Measurements from ENCODE around the gene C6orf47.
A peak's percentile ranks its signal among the peaks of the same experiment; 100 is the strongest.

The C6orf47 gene

DNA sequence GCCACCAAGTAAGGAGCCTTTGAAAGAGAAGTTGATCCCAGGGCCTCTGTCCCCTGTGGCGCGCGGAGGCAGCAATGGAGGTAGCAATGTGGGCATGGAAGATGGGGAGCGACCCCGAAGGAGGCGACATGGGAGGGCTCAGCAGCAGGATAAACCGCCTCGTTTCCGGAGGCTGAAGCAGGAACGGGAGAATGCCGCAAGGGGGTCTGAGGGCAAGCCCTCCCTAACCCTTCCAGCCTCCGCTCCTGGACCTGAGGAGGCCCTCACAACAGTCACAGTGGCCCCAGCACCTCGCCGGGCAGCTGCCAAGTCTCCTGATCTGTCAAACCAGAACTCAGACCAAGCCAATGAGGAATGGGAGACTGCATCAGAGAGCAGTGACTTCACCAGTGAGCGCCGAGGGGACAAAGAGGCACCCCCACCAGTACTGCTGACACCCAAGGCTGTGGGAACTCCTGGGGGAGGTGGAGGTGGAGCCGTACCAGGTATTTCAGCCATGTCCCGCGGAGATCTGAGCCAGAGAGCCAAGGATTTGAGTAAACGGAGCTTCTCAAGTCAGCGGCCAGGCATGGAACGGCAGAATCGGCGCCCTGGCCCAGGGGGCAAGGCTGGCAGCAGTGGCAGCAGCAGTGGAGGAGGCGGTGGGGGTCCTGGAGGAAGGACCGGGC is 28.2 kb downstream of the C6orf47 start:
- no peak for DNase-seq

DNA sequence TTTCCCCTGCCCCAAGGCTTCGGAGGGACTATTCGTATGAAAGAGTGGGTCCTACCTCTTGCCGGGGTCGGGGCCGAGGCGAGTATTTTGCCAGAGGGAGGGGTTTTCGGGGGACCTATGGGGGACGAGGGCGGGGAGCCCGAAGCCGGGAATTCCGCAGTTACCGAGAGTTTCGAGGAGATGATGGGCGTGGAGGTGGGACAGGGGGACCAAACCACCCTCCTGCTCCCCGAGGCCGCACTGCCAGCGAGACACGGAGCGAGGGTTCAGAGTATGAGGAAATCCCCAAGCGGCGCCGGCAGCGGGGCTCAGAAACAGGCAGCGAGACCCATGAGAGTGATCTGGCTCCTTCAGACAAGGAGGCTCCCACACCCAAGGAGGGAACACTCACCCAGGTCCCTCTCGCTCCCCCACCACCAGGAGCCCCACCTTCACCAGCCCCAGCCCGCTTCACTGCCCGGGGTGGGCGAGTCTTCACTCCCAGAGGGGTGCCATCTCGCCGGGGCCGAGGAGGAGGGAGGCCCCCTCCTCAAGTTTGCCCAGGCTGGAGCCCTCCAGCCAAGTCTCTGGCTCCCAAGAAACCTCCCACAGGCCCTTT is 28.8 kb downstream of the C6orf47 start:
- DNase-seq: no peak

DNA sequence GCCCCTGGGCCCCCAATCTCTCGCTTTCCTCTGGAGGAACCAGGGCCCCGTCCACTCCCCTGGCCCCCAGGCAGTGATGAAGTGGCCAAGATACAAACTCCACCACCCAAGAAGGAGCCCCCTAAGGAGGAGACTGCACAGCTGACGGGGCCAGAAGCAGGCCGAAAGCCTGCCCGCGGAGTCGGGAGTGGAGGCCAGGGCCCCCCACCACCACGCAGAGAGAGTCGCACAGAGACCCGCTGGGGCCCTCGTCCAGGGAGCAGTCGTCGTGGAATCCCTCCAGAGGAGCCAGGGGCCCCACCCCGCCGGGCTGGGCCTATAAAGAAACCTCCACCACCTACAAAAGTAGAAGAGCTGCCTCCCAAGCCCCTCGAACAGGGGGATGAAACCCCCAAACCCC is 29.4 kb downstream of the C6orf47 start:
- no peak for DNase-seq

DNA sequence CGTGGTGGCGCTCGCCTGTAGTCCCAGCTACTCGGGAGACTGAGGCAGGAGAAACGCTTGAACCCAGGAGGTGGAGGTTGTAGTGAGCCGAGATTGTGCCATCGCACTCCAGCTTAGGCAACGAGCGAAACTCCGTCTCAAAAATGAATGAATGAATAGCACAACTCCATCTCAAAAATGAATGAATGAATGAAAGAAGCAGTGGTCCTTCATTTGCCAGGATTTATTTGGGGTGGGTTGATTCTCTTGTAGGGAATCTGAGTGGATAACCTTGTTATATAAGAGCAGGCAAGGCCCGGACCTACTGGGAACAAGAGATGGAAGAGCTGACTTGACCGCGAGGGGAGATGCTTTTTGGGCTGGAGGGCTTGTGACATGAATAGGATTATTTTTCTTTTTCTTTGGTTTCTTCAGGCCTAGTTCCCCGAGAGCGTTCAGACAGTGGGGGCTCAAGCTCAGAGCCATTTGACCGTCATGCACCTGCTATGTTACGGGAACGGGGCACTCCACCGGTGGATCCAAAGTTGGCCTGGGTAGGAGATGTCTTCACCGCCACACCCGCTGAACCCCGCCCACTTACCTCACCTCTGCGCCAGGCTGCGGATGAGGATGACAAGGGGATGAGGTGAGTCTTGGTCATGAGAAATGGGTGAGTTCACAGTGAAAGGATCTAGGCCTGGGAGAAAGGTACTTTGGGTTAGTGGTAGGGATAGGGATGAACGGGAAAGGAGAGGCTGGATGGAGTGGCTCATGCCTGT is 30.2 kb downstream of the C6orf47 start:
- DNase-seq: no peak

DNA sequence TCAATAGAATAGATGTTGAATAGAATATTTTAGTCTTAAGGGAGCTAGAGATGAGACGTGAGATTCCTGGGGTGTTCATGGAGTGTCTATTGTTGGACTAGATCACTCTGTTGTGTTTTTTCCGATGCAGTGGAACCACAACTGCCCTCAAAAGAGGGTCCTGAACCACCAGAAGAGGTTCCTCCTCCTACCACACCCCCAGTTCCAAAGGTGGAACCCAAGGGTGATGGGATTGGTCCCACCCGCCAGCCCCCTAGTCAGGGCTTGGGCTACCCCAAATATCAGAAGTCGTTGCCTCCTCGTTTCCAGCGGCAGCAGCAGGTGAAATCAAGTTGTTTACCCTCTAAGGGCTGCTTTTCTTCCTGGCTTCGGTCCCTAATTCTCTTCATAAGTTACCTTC is 31.6 kb downstream of the C6orf47 start:
- no peak for DNase-seq

DNA sequence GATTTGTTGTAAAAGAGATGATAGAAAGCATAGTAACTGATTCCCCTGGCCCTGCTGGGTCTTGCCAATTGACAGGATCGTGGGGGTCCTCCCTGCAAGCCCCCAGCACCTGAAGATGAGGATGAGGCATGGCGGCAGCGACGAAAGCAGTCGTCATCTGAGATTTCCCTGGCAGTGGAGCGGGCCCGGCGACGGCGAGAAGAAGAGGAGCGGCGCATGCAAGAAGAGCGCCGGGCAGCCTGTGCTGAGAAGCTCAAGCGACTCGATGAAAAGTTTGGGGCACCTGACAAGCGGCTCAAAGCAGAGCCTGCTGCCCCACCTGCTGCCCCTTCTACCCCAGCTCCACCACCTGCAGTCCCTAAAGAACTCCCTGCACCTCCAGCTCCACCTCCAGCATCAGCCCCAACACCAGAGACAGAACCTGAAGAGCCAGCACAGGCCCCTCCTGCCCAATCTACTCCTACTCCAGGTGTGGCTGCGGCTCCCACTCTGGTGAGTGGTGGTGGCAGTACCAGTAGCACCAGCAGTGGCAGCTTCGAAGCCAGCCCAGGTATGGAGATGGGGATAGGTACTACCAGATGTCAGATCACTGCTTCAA is 32.8 kb downstream of the C6orf47 start:
- no peak for DNase-seq

DNA sequence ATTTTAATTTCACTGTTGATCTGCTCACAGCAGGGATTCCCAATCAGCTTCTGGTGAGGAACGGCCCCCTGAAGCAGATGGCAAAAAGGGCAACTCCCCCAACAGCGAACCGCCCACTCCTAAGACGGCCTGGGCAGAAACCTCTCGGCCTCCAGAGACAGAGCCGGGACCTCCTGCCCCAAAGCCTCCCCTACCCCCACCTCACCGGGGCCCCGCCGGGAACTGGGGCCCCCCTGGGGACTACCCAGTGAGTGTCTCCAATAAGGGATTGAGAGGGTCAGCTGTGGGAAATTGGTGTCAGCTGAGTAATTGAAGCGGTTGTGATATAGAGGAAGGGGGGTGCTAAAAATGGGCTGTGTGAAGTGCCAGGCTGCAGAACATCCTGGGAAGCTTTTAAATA is 33.6 kb downstream of the C6orf47 start:
- no peak for DNase-seq

DNA sequence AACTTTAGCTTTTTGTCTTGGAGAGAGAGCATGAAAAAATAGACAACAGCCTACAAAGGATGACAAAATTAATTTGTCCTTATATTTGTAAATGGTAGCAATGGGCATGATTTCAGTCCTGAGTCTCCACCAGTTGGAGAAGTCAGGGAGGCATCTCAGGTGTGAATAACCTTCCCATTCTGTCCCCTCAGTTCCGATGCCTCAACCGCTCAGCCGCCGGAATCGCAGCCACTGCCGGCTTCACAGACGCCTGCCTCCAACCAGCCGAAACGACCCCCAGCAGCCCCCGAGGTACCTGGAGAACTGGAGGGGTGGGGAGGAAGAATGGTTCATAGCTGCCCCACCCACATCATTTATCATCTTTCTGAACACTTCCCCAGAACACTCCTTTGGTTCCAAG is 36.5 kb downstream of the C6orf47 start:
- DNase-seq: no peak

DNA sequence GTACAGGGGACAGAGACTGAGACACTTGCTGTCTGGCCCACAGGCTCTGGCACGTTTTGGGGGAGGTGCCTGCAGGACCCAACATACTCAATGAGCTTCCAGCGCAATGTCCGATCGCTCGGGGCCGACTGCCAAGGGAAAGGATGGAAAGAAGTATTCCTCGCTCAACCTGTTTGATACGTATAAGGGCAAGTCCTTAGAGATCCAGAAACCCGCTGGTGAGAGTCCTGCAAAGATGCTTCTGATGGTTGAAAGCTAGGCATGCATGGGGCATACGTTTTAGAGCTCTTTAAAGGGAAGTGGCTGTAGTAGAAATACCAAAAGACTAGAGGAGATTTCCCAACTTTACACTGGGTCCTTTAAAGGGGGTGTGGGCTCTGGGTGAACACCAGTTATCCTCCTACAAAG is 37.9 kb downstream of the C6orf47 start:
- DNase-seq: no peak

DNA sequence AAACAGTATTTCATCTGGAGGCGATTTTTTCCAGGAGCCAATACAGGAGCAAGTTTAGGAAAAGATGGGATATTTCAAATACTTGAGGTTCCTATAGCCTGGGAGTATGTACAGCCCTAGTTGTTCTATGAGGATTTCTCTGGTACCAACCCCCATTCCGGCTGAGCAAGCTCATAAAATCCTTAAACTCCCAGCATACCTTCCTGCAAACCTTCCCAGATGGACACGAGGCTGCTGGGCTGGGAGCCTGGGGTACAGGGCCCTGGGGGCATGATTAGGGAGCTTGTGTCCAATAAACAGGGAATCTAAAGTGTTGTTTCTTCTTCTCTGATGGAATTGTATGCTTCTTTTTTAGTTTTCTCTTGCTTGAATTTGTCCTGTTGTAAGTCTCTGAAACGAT is 38.6 kb downstream of the C6orf47 start:
- DNase-seq: no peak

DNA sequence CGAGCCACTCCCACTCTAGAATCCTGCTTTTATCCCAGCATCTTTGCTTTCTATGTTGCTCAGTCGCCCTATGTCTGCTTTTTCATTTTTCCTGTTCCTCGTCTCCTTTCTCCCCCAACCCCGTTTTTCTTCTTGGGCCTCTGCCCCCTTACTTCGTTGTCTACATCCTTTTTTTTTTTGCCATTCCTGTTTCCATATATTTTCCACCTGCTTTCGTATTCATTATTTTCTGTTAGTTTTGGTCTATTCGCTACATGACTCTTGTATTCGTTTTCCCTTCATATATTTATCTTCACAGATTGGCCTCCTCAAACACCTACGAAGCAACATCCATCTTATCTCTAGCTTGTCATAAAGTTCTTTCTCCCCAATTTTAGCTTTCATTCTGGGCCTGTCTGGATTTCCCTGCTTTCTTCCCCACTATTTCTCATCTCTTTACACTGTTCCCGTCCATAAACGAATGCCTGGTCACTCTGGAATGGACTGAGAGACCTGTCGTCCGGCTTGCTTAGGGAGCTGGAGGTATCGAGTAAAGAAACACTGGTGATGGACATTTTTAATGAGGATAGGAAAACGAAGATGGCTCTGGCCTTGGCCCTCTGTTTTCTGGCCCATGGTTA is 39.1 kb downstream of the C6orf47 start:
- DNase-seq: peak; percentile 31

DNA sequence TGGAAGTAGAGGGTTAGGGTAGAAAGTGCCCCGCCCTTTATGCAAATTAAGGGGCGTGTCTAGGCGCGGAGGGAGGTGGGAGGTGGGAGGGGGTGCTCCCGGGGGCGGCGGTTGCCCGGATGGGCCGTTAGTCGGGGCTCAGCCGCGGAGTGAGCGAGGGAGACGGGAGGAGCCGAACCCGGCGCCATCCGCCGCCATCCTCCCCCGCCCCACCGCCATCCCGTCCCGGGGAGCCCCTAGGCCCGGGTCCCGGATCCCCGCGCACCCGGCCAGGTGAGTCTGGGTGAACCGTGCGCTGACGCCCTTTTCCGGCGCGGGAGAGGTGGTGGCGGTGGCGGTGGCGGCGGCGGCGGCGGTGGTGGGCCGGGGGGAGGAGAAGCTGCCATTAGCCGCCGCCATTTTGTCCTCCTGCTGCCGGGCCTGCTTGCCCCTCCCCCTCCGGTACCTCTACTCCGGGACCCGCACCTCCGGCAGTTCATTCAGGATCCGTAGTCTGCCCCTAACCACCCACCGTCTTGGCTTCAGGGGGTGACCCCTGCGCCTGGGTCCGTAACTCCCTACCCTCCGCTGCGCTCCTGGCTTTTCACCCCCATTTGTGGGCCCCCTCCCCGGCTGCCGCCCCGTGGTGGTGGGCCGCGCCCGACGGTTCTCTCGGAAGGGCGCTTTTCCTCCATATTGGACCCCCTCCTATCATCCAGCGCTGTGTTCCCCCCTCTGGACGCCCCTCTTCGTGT is 39.8 kb downstream of the C6orf47 start, which contains the start of gene PRRC2A:
Gene PRRC2A (plus strand): TSS at position 130 of the 734 bp plus-strand sequence. CDS start 2,075 bp downstream, outside the sequence.
- DNase-seq: peak; percentile 87

DNA sequence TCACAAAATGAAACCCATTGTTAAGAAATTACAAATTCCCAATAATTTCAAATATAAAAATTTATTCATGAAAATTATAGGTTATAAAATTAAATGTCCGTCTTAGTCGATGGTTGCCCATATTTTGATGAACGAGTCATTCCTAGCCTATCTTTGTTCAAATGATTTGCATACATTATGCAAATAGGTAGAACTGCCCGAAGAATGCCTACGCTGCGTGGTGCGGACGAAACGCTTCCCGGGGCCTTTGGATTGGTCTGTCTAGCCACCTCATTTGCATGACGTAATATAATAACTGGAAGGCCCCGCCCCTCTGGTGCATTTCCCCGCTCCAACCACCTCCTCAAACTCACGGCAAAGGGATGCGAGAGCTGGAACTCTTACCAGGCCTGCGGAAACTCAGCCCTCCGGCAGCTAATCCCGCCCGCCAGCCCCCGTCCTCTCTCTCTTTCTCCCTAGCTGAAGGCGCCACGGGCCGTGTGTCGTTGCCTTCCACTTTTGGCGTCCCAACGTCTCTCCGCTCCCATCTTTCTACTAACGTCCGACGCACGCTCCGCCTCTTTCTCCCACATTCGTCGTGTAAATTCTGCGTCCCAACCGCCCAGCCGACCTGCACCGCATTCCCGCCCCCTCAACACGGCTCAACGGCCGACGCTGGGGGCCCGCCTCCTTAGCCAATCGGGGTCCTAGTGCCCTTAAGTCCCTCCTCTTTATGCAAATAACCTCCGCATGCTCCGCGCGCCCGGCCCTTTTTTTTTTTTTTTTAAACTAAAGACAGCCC is 40.6 kb downstream of the C6orf47 start:
- DNase-seq: peak; percentile 99

DNA sequence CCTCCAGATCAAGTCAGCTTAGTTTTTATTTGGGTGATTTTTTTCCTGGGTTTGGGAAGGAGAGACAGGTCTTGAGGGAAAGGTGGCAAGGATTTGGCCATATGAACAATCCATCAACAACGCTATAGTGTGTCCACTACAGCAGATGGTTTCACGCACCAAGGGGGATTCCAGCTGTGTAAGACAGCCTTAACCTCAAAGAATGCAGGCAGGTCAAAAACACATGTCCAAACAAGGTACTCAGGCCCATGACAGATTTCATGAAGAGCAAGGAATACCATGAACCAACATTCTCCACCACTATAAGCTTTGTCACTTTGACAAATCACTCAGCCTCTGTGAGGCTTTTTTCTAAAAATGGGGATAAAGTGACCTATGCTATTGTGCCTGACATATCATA is 43.6 kb downstream of the C6orf47 start:
- no peak for DNase-seq

DNA sequence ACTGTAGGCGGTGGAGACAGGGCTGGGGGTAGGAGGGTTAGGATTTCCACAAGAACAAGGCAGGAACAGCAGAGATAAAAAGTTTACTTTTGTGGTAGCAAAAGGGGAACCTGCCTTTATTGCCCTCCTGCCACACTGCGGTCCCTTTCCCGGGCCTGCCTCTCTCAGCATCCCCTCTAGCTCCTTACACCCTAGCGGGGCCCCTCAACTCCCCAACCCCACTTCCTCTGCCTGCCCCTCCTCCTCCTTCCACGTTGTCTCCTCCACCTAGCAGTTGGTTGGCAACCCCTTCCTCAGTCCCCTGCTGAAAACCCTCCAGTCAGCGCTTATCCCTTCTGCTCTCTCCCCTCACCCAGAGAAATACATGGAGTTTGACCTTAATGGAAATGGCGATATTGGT is 44.8 kb downstream of the C6orf47 start:
- DNase-seq: no peak

DNA sequence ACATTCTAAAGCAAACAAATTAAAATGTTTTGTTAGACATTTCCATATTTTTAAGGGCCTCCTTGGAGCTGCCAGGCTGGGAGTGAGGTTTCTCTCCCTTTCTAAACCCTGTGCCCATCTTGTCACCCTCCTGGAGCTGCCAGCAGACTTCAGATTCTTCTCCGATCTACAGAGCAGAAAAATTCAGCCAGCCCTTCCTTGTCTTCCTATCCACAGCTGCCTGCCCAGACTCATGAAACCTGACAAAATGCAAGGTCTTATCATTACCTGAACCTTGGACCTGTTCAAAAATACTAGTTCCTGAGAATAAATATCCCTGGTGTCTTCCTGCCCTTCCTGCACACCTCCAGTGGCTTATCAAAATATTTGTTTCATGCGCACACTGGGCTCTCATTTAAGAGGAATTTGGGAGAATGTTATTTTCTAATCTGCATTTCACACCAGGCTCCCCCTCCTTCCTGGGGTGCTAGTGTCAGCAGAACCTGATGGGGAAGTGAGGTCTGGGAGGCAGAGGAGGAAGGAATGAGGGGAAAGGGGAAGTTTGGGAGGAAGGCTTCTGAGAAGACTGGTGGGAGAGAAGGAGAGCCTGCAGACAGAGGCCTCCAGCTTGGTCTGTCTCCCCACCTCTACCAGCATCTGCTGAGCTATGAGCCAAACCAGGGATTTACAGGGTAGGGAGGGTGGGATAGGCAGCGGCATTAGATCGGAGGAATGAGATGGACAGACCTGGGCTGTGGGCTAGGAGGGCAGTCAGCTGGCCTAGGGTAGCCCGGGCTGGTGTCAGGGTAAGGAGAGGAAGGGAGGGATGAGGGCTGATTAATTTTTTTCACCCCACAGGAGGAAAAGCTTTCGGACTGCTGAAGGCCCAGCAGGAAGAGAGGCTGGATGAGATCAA is 45.6 kb downstream of the C6orf47 start, which contains the start of gene AIF1:
Gene AIF1 (plus strand): TSS at position 551 of the 895 bp plus-strand sequence. CDS start 96 bp downstream, at position 647.
- no peak for DNase-seq

DNA sequence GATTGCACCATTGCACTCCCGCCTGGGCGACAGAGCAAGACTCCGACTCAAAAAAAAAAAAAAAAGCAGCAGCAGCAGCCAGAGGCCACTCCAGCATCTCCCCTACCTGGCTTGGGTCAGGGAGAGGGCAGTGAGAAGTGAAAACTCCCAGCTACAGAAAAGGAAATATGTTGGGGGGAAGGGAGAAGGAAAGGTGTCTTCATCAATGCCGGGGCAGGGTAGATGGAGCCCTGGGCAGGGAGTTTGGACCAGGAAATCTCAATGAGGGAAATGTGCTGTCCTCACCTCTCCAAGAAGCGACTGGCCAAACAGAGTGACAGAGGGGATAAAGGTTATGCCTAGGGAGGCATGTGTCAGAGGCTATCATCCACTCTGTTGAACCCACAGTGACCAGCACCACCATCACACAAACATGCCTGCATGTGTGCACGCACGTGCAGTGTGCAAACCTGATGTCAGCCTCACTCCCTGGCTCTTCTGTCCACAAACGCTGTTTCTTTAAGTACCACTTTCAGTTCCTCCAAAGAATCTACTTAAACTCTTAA is 46.4 kb downstream of the C6orf47 start:
- no peak for DNase-seq

DNA sequence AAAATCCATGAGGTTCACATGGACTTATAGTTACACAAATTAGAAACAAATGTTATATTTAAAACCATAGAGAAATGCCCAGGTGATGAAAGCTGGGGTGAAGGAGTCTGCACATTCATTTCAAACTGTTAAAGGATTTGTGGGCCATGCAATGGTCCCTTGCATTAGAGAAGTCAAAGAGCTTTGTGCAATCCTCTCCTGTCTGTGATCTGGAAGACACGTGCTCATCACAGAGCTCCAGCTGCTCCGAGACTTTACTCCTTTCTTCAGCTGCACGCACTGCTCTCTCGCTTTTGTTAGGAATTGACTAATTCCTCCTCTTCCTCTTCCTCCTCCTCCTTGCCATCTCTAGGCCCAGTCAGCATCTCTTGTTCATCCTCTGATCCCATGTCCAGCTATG is 49.6 kb downstream of the C6orf47 start:
- no peak for DNase-seq

DNA sequence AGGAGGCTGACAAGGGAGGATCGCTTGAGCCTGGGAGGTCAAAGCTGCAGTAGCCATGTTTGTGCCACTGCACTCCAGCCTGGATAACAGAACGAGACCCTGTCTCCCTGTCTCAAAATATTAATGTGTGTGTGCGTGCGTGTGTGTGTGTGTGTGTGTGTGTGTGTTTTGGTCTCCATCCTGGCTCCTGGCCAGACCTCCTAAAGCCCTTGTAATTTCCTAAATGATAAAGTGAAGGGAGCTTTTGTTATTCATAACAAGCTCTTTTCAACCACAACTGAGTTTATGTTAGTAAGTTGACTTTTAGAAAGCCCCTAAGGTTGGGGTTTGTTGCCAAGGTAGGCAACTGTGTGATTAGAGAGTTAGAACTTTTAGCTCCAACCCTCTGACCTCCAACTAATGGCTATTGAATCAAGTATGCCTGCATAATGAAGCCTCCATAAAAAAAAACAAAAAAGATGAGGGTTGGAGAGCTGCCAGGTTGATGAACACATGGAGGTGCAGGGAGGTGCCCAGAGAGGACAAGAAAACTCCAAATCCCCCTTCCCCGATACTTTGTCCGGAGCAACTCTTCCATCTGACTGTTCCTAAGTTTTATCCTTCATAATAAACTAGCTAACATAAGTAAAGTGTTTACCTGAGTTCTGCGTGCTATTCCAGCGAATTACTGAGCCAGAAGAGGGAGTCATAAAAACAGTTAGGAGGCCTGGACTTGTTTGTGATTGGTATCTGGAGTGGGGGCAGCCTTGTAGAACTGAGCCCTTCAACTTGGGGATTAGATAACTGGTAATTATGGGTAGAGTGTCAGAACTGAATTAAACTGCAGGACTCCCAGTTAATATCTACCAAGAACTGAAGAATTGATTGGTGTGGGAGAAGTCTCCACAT is 50.8 kb downstream of the C6orf47 start:
- DNase-seq: no peak

Data from retina (tissue), 1 donor.